ENCODE measurements around the gene RGS7.

The RGS7 gene

DNA sequence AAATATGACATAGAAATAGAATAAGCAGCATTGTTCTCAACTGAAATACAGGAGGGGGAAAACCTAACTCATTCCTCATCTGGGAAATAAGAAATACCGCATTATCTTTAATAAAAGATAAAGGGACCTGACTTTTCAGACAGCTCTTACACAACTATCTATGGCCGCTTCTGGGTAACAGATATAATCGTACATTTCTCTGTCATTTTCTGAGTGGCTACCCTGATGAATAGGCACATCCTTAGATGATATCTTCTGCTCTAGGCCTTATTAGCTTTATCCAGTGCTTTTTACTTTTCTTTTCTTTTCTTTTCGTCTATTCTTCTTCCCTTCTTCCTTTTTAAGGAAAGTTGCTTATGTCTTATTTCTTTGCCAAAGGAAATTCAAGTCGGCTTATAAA lies 388.1 kb downstream of the RGS7 start:
- no peak for DNase-seq

DNA sequence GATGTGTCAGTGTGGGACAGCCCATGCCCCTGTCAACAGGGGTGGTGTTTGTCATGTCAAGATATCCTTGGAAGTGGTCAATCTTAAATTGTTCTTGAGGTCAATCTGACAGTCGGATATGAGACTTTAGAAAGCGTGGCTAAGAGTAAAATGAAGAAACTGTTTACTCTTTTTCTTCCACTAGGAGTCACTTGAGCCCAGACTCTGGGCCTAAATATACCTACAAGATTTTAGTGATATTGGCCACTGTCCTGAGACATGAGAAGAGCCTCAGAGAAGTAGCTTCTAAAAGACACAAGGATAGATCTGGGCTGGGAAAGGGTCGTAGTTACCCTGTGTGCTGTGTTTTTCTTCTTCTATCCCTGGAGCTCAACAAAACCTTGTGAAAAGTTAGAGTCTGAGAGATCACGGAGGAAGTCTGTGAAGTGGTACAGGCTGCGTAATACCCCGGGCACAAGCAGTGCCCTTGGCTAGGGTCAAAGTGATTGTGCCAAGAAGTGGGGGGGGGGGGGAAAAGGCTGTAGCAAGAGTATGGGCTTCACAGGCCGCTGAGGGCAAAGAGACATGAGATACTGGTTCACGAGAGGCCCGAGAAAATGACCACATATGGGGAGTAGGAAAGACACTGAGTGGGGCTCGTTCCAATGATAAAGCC lies 389.8 kb downstream of the RGS7 start:
- no peak for DNase-seq

DNA sequence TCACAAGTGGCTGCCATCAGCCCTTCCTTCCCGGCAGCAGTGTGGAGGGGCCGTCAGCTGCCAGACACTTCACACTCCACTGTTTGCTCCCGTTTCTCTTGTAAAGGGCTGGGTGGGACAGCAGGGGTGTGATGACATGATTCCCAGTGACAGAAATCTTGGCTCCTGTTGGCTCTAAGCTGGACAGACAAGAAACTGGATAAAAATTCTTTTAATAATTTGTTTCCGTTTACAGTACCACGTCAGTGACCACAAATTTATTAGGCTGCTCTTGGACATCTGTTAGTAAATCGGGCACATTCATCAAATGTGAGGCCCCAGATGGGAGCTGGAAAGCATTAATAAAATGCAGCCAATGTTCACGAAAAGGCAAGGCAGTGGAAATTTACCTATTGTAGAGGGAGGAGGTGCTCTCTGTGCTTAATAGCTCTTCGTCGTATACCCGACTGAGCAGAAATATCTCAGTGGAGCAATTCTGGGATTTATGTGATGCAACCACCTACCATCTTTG lies 391.4 kb downstream of the RGS7 start:
- DNase-seq: no peak

DNA sequence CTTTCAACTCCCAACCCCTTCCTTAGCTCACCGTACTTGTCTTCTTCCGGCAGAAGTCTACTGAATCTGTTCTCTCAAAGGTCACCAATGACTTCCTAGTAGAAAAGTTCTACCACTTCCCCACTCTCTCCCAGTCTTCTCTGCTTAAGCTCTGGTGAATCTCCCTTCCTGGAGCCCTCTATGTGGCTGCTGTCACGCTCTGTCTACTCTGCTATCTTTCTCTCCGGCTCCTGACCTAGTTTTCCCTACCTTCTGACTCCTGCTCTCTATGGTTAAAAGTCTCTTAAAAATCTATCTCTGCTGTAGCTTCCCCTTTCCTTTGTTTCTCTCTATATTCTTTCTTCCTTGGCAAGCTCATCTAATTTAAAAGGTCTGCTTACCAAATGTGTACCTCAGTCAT lies 394.9 kb downstream of the RGS7 start:
- no peak for DNase-seq

DNA sequence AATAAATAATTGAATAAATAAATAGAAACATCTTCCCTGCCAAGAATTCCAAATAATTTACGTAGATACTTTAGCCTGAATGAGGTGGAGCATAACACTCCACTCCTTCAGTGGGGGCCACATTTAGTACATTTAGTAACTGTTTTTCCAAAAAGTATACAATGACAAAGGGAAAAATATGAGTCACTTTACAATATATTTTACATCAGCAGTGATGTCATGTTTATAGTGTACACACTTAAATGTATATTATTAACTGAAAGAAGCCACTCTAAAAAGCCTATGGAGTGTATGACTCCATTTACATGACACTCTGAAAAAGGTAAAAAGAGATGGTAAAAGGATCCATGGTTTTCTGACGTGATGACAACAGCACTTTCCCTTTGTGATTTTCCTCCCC lies 400.6 kb downstream of the RGS7 start:
- DNase-seq: no peak

DNA sequence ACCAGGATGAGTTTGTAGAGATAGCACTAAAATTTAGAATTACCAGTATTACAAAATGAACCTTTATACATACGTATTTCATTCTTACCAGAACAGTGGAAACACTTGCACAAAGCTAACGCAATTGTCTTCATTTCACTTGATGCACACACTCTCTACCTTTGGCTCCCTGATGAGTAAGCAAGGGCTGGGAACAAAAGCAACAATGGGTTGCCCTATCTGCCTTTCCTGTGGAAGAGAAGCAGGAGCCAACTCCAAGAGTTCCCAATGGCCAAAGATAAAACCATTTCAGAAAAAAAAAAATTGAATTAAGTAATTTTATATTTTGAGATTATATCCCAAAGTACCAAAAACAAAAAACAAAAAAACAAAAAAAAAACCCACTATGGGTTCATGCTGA lies 401.0 kb downstream of the RGS7 start:
- no peak for DNase-seq

DNA sequence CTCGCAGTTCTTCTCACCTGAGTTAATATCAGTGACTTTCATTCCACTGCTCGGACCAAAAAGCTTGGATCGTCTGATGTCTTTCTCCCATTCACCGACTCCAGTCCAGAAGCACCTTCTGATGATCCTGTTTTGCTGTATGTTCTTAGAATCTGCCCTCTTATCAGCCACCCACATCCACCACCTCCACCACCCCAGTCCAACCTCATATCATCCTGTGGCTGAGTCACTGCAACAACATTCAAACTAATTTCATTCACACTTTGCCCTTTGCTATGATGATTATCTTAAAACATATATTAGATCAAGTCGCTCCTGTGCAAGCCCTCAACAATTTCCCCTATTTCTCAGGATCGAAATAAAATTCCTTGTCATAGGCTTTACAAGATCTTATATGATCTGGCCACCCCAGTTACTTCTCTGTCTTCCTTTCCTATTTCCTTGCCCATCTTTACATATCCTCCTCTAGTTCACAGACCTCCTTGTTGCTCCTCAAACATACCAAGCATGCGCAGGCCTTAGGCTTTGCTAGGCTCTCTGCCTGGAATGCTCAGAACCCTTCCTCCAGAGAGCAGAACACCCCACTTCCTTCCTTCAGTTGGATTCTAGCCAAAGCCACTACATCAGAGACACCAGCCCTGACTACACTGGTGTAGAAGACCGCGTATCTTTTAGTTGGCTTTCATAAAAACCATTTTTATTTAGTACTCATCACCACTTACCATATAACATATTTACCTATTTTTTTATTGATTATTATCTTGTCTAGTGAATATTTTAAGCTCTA lies 409.4 kb downstream of the RGS7 start:
- DNase-seq: no peak

DNA sequence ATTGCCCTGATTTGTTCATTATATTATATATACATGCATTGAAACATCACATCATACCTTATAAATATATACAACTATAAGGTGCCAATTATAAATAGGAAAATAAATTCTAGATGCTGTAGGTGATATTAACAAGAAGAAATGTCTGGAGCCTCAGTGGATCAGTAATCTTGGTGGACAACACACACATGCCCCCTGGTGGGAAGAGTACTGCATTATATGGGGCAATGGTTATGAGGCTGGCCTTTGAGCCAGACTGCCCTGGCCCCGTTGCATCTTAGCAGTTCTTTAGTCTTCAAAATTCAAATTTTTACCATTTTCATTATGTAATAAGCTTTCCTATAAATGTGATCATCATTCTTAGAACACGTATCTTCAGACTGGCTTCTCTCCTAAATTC lies 410.1 kb downstream of the RGS7 start:
- DNase-seq: no peak

DNA sequence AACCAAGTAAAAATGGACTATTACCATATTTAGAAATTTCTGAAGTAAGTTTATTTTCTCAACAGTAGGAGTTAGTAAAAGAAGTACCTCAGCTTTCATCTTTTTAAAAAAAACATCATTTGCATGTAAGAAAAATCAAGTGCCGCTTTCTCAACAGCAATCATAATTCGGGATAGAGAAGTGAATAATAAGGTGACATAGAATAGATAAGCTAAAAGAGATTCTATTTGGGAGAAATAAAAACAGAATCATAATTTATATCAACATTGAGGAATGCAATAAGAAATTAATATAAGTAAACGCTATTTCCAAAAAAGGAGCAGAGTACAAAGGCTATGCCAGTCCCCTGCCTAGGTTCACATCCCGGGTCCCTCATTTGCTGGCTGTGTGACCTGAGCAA lies 414.1 kb downstream of the RGS7 start:
- DNase-seq: no peak

DNA sequence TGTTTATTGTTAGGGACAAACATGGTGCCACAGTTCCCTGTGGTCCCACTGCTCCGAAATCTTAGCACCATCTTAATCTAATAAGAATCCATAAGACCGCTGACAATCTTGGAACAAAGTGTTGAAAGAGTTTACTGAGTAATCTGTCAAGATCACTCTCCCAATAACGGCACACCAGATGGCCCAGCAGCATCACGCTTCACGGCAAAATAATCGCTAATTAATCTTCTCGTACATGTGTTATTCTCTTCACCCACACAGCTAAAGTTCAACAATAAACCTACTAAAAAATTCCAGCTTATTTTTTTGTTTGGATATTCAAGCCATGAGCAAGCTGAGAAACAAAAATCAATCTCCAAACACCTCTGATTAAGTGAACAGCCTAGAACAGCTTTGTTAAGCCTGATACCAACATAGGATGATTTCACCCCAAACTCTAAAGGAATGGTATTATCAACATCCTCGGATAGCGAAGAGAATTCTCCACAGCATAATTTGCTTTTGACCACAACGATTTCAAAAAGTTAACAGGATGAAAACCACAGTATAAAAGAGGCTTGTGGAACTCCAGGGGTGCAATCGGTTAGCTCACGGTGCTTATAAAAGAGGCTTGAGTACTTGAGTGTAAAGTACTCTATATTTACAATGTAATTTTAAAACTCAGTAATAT lies 415.2 kb downstream of the RGS7 start:
- DNase-seq: no peak

DNA sequence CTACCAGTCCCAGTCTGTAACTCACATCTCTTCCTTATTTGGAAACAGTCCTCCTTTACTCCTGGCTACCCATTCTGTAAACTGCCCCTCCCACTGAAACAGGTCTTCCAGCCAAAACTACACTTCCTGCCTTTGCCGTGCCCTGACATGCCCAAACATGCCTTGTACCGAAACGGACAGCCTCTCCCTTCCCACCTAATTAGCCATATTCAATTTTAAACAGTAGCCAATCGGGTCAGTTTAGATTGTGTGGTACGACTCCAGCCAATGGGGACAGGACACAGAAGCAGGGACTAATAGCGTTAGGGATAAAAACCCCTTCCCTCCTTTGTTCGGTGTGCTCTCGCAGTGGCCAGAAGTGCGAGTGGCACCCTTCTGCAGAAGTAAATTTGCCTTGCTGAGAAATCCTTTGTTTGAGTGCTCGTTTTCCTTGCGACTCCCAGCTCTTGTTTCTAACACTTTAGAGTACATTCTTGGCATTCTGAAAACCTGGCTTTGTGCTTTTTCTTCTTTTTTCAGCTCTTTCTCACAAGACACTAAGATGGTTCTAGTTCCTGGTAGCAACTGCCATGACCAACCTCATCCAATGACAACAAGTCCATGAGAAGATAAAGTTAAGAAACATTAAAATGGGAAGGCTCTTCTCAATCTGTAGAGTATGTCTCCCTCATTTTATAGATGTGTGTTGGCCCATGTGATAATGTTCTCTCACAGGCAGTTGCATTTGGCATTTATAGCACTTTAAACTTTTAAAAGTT lies 419.9 kb downstream of the RGS7 start:
- no peak for DNase-seq

DNA sequence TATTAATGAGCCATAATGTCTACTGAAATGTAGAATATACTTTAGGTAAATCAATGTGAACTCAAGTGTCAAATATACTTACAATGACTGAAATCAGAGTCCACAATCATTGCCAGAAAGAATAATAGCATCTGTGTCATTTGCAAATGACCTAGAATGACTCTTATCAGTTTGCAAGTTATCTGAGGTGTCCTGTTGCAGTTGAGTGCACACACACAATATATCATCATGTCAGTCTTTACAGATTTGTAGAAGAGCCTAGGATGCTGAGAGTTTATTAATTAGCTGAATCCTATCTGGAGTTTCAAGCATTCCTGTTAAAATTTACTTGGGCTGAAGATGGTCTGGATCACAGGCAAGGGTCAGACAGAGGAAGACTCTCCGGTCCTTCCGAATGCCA lies 421.1 kb downstream of the RGS7 start:
- DNase-seq: no peak

DNA sequence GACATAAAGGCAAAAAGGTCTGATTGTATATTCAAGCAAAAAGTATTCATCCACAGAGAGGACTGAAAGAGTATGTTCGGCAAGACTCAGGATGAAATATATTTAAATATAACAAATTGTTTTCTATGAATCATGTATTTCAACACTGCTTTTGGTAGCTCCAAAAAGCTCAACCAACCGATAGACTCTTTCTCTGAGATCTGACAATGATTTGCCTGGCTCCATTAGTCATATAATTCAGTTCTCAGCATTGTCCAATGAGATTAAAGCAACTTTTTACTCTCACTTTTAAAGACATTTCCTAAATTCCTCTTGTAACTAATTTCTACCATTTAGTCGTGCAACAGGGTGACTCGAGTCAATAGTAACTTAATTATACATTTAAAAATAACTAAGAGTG lies 426.0 kb downstream of the RGS7 start:
- no peak for DNase-seq

DNA sequence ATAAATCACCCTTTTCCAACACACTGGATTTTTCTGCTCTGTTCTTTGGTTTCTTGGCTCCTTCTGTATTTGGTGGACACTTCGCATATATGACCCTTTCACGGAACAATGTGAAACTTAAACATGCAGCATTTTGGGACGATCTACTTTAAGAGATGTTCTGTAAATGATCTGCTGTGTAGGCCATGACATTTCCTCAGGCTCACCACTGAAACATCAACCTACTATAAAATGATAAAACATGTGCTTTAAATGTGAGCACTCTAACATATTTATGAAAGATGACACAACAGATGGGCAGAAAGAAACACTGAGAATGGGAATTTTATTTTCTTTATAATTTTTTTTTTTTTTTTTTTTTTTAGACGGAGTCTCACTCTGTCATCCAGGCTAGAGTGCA lies 428.7 kb downstream of the RGS7 start:
- no peak for DNase-seq

DNA sequence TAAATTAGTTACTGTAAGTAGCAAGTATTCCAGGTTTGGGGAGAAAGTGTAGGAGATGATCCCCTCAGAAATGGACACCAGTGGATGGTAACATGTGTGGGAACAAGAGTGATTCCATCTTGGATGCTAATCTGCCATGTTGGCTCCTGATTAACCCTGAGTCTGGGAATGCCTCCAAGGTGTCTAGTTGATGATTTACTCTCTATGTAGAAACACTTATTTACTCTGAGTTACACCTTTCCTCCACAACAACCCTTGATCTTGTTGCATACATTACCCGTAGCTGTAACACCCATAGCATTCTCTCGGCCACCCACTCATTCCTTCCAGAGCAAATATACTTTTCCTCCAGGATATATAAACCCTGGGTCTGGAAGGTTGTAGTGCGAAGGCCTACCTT lies 429.2 kb downstream of the RGS7 start:
- no peak for DNase-seq

DNA sequence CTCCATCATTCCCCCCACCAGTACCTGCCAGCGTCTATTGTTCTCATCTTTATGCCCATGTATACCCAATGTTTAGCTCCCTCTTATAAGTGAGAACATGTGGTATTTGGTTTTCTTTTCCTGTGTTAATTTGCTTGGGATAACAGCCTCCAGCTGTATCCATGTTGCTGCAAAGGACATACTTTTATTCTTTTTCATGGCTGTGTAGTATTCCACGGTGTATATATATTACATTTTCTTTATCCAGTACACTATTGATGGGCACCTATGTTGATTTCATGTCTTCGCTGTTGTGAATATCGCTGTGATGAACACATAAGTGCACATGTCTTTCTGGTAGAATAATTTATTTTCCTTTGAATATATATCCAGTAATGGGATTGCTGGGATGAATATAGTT lies 431.7 kb downstream of the RGS7 start:
- DNase-seq: no peak

DNA sequence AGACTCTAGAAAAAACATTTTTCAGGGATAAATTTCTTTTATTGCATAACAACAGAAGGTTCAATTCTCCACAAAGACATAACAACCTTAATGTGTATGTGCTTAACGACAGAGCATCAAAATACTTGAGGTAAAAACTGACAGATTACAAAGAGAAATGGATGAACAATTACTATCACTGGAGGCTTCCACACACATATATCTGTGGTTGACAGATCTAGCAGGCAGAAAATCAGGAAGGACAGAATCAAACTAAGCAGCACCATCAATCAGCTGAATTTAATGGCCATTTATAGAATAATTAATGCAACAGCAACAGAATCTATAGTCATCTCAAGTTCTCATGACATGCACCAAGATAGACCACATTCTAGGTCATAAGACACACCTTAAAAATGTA lies 439.0 kb downstream of the RGS7 start:
- DNase-seq: no peak

DNA sequence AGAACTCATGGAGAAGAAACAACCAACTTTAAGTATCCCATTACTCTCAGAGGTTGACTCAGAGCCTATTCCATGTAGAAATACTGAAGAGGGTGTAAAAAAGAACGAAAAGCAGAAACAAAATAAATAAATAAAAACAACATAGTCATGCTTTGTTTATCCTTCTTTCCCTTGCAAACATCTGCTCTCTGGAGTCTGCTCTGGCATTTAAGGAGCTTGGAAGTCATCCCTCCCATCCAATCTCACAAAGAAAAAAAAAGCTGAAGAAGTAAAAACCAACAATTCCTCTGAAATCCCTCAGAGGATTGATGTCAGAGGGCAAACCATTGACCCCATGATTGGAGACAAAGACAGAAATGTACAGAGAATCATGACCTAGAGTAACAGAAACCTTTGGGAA lies 442.5 kb downstream of the RGS7 start:
- no peak for DNase-seq

DNA sequence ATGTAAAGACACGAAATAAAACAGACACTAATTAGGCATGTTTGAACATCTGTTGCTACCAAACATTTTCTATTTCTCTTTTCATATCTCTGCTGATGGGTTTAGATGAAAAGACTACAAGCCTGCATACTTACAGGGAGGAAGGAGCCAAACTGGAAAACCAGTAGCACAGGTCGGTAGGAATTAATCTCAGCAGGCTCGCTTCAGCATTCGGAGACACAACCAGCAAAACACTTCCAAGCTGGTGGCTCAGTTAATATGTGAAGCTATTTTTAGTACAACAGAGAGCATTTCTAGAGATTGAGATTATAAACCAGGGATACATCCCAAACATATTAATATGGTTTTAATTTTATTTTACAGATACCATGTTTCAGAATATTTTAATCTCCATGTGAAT lies 444.2 kb downstream of the RGS7 start:
- DNase-seq: no peak

DNA sequence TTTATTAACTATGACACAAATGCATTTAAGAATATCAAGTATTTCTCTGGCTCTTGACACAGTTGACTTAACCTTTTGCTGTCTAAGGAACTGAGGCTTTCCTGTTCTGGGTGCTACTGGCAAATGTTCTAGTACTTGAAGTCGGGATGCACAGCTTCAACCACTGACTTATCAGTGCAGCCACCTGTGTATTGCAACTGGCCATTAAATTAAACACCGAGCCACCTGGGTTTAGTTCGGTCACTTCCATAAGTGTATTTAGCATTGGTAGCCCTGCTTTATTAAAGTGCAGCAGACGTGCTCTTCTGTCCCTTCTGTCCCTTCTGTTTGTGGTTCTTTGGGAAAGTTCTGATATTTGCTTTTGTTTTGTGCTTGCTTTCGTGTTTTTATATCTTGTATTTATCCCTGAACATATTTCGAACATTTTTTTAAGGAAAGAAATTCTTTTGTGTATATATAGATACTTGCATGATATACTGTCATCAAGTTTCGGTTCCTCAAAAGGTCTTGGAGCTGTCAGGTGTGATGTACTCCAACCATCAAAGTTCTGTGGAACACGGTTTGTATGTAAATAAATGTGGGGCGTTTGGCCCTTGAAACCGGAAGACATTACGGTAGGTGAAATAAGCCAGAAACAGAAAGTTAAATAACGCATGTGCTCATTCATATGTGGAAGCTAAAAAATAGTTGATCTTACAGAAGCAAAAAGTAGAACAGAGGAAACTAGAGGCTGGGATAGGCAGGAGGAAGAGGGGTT lies 447.1 kb downstream of the RGS7 start:
- no peak for DNase-seq

DNA sequence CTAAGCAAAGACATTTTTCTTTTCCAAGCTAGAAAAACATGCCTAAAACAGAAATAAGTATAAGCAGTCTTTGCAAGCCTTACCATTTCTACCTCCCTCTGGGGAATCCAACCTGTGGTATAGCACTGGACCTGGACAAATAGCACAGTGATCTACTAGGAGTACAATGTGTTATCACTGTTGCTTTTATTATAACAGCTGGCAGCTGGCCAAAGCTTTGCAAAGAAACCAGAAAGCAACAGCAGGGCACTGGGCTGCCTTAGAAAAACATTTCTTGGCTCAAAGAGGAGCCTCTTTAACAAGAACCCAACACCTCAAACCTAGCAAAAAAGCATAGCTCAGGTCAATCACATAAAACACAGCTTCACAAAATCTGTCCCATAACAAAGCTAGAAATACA lies 450.5 kb downstream of the RGS7 start:
- no peak for DNase-seq

DNA sequence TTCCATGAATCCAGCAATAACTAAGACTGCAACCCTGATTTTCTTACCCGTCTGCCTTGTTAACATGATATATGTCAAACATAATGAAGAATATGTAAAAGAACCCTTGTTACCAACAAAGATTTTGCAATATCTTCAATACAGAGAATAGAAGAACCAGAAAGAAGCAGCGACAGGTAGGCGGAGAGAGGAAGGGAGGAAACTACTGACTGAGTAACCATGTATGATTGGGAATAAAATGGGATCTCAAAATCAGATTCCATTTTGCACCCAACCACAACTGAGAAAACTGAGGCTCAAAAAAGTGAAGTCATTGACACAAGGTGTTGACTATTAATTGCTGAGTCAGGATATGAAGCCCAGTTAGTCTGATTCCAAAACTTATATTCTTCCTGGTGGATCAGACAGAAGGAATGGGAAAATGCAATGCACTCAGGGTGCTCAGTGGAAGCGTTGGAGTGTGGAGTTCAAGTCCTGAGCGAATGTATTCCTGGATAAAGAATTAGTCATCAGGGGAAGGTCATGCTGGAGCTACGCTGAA lies 451.7 kb downstream of the RGS7 start:
- no peak for DNase-seq

Data from NCI-H1048 (cell line).